ENCODE data around the gene SREBF1. TPM values are rescaled to one million over a fixed set of nuclear protein-coding genes. Genes with fewer than 3 reads are reported as not detected.

SREBF1 gene
- total RNA-seq, 1 experiment from 2014 or later, result 104 TPM

DNA sequence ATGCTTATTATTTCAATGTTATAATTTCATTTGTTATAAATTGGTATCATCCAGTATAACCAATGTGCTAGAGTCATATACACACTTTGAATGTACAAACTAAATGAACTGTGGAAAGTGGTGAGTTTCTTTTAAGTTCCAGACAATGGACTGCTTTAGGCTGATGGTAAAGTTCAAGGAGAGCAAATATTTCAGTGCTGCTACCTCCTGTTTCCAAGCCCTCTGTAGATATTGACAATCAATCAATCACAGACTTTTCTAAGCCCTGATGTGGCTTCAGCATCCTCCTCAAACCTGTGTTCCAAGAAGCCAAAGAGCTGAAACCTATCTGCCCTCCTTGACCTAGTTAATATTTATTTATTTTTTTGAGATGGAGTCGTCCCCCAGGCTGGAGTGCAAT, 28.2 kb upstream of the SREBF1 start:
- intact Hi-C loops (cut with micrococcal nuclease; ENCODE audit: unreplicated experiment), result loop anchor here (10.0 kb wide), 1 partner anchor 50 kb away; no protein-coding TSS in a partner anchor
- CTCF ChIA-PET, result no interaction called here
- peaks cover 9% of the 10 kb centered on the region for H3K4me1 Mint-ChIP-seq (ENCODE audit: low read depth, unreplicated experiment)

GRCh38 chr17:17860766-17861107, 24.0 kb upstream of the SREBF1 start:
- Mint-ChIP-seq H3K4me1 (ENCODE audit: low read depth, unreplicated experiment) (peaks cover 9% of the 10 kb centered on the region), H3K27ac (ENCODE audit: unreplicated experiment) (no peak overlapping the region), H3K36me3 (ENCODE audit: insufficient read depth, unreplicated experiment) (no peaks in the 10 kb centered on the region), H3K27me3 (ENCODE audit: unreplicated experiment) (no peaks in the 10 kb centered on the region), H3K9me3 (ENCODE audit: low read depth, unreplicated experiment) (no peaks in the 10 kb centered on the region), H3K4me3 (ENCODE audit: low read depth, unreplicated experiment) (no peak overlapping the region)
- no TSS peak for BruUV-seq (replicated peaks)
- intact Hi-C loops (cut with micrococcal nuclease; ENCODE audit: unreplicated experiment), result loop anchor here (5.0 to 10.0 kb wide), 2 partner anchors 46 to 178 kb away; partner anchors contain the start of gene RAI1
- CTCF ChIA-PET, result no interaction called here
- no peak for TF ChIP-seq CTCF (IDR thresholded peaks at IDR 0.05; ENCODE audit: unreplicated experiment)
- no peak for DNase-seq

More for the DNA sequence above, 28.2 kb upstream of the SREBF1 start:
- Mint-ChIP-seq H3K9me3 (ENCODE audit: low read depth, unreplicated experiment) (no peaks in the 10 kb centered on the region), H3K27ac (ENCODE audit: unreplicated experiment) (no peak overlapping the region), H3K27me3 (ENCODE audit: unreplicated experiment) (no peaks in the 10 kb centered on the region), H3K36me3 (ENCODE audit: insufficient read depth, unreplicated experiment) (no peaks in the 10 kb centered on the region), H3K4me3 (ENCODE audit: low read depth, unreplicated experiment) (no peak overlapping the region)
- no peak for TF ChIP-seq CTCF (IDR thresholded peaks at IDR 0.05; ENCODE audit: unreplicated experiment)
- BruUV-seq (replicated peaks), result no TSS peak
- no peak for DNase-seq

- no peak overlapping the region for H3K4me3 Mint-ChIP-seq (ENCODE audit: low read depth, unreplicated experiment)
Measured at GRCh38 chr17:17859909-17860765, 23.4 kb upstream of the SREBF1 start.

DNA sequence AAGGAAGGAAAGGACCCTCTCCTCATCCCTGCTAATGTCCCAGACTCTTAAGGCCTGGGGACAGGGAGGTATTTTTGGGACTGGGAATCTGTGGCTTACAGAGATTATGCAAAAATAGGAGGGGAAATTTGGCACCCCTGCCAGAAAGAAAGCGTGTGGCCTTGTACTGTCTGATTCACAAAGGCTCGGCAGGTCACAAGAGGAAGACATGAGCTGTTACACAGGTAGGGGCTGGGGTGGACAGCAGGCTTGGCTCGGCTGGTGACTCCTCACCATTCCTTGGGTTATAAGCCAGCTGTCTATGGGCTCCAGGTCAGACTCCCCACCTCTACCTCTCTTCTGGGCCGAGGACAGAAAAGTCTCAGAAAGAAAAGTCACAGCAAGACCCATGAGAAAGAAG, 20.7 kb upstream of the SREBF1 start:
- no peaks in the 10 kb centered on the region for H3K36me3 Mint-ChIP-seq (ENCODE audit: insufficient read depth, unreplicated experiment)
- H3K27me3 Mint-ChIP-seq (ENCODE audit: unreplicated experiment), result no peaks in the 10 kb centered on the region
- H3K9me3 Mint-ChIP-seq (ENCODE audit: low read depth, unreplicated experiment), result no peaks in the 10 kb centered on the region
- no peak overlapping the region for H3K27ac Mint-ChIP-seq (ENCODE audit: unreplicated experiment)
- BruUV-seq (replicated peaks), result no TSS peak
- DNase-seq, result no peak
- CTCF ChIA-PET, result no interaction called here
- H3K4me3 Mint-ChIP-seq (ENCODE audit: low read depth, unreplicated experiment), result no peak overlapping the region
- TF ChIP-seq CTCF (IDR thresholded peaks at IDR 0.05; ENCODE audit: unreplicated experiment), result no peak
- H3K4me1 Mint-ChIP-seq (ENCODE audit: low read depth, unreplicated experiment), result no peaks in the 10 kb centered on the region
- intact Hi-C loops (cut with micrococcal nuclease; ENCODE audit: unreplicated experiment), result no loop called here

More at GRCh38 chr17:17859909-17860765, 23.4 kb upstream of the SREBF1 start:
- peak; percentile 64 for DNase-seq
- Mint-ChIP-seq H3K27me3 (ENCODE audit: unreplicated experiment) (no peaks in the 10 kb centered on the region), H3K27ac (ENCODE audit: unreplicated experiment) (no peak overlapping the region), H3K36me3 (ENCODE audit: insufficient read depth, unreplicated experiment) (no peaks in the 10 kb centered on the region), H3K4me1 (ENCODE audit: low read depth, unreplicated experiment) (peaks cover 9% of the 10 kb centered on the region), H3K9me3 (ENCODE audit: low read depth, unreplicated experiment) (no peaks in the 10 kb centered on the region)
- CTCF ChIA-PET, result interaction anchor here (0.6 to 1.3 kb wide), 3 partner anchors 22 to 46 kb away, joined by 3 to 4 read pairs (median 3); no protein-coding TSS in a partner anchor
- BruUV-seq (replicated peaks), result no TSS peak
- intact Hi-C loops (cut with micrococcal nuclease; ENCODE audit: unreplicated experiment), result loop anchor here (5.0 to 10.0 kb wide), 2 partner anchors 45 to 178 kb away; partner anchors contain the start of gene RAI1
- TF ChIP-seq CTCF (IDR thresholded peaks at IDR 0.05; ENCODE audit: unreplicated experiment), result peak; percentile 73
